HG02840 (cell line): Measurements from ENCODE around the gene PTPRA.
"Not testable (repeated sequence)": the region's sequence is repeated elsewhere in the genome, so short reads cannot be mapped to it uniquely, and the experiment has no call there.

Experiments used
- ATAC-seq: cut with Tn5 transposase; IDR thresholded peaks from one replicate; pipeline ENCODE4 v1.9.1; 2021; ENCODE audit warnings: mild to moderate bottlenecking, moderate library complexity, moderate number of reproducible peaks; ENCODE audit not compliant: unreplicated experiment, low FRiP score

The PTPRA gene

GRCh38 chr20:2883726-2884637 is 10.7 kb downstream of the PTPRA start:
- ATAC-seq, result no peak

- no peak for ATAC-seq
These were observed 14.4 kb downstream of the PTPRA start for GRCh38 chr20:2887715-2888114.

GRCh38 chr20:2888224-2888955 is 15.1 kb downstream of the PTPRA start:
- ATAC-seq, result no peak

GRCh38 chr20:2889209-2889608 is 15.9 kb downstream of the PTPRA start:
- no peak for ATAC-seq

GRCh38 chr20:2889797-2890196 is 16.5 kb downstream of the PTPRA start:
- no peak for ATAC-seq

GRCh38 chr20:2890742-2891141 is 17.5 kb downstream of the PTPRA start:
- no peak for ATAC-seq

GRCh38 chr20:2891343-2891742 is 18.1 kb downstream of the PTPRA start:
- ATAC-seq, result no peak

- ATAC-seq, result no peak
These were observed 19.1 kb downstream of the PTPRA start for GRCh38 chr20:2892376-2892775.

- ATAC-seq, result no peak
These were observed 20.9 kb downstream of the PTPRA start for GRCh38 chr20:2894221-2894620.

GRCh38 chr20:2895154-2895553 is 21.9 kb downstream of the PTPRA start:
- ATAC-seq, result not testable (repeated sequence)

- no peak for ATAC-seq
These were observed 26.0 kb downstream of the PTPRA start for GRCh38 chr20:2899243-2899642.

GRCh38 chr20:2900845-2901592 is 27.7 kb downstream of the PTPRA start:
- no peak for ATAC-seq

- no peak for ATAC-seq
These were observed 29.0 kb downstream of the PTPRA start for GRCh38 chr20:2902291-2902690.

- ATAC-seq, result no peak
These were observed 29.5 kb downstream of the PTPRA start for GRCh38 chr20:2902818-2903217.

- no peak for ATAC-seq
These were observed 30.4 kb downstream of the PTPRA start for GRCh38 chr20:2903686-2904085.

- ATAC-seq, result no peak
These were observed 34.2 kb downstream of the PTPRA start for GRCh38 chr20:2907519-2907918.

- no peak for ATAC-seq
These were observed 36.7 kb downstream of the PTPRA start for GRCh38 chr20:2909953-2910352.

- no peak for ATAC-seq
These were observed 37.9 kb downstream of the PTPRA start for GRCh38 chr20:2911200-2911599.

GRCh38 chr20:2914160-2914559 is 40.9 kb downstream of the PTPRA start:
- ATAC-seq, result no peak

GRCh38 chr20:2917266-2917665 is 44.0 kb downstream of the PTPRA start:
- no peak for ATAC-seq
